ENCODE data around the gene CYTH4.

CYTH4 gene

GRCh38 chr22:37353839-37354238 is 71.5 kb downstream of the CYTH4 start:
- DNase-seq (ENCODE audit: low read depth): no peak
- no peak overlapping the region for H3K4me3 ChIP-seq (ENCODE audit: low read depth, low read length)
- TF ChIP-seq CTCF (IDR thresholded peaks at IDR 0.05; ENCODE audit: low read depth, low read length): no peak
- no peak for TF ChIP-seq POLR2A (IDR thresholded peaks at IDR 0.05; ENCODE audit: extremely low read depth, insufficient read length)
- TF ChIP-seq MYC (IDR thresholded peaks at IDR 0.05; ENCODE audit: low read depth, low read length): no peak
- TF ChIP-seq MAX (IDR thresholded peaks at IDR 0.05; ENCODE audit: low read depth, low read length): no peak

GRCh38 chr22:37354261-37354660 is 72.0 kb downstream of the CYTH4 start:
- no peak overlapping the region for H3K4me3 ChIP-seq (ENCODE audit: low read depth, low read length)
- TF ChIP-seq POLR2A (IDR thresholded peaks at IDR 0.05; ENCODE audit: extremely low read depth, insufficient read length) (no peak), MAX (IDR thresholded peaks at IDR 0.05; ENCODE audit: low read depth, low read length) (no peak), MYC (IDR thresholded peaks at IDR 0.05; ENCODE audit: low read depth, low read length) (no peak), CTCF (IDR thresholded peaks at IDR 0.05; ENCODE audit: low read depth, low read length) (no peak)
- peak; percentile 42 for DNase-seq (ENCODE audit: low read depth)

GRCh38 chr22:37354670-37355069 is 72.4 kb downstream of the CYTH4 start:
- TF ChIP-seq MAX (IDR thresholded peaks at IDR 0.05; ENCODE audit: low read depth, low read length) (no peak), CTCF (IDR thresholded peaks at IDR 0.05; ENCODE audit: low read depth, low read length) (no peak), MYC (IDR thresholded peaks at IDR 0.05; ENCODE audit: low read depth, low read length) (no peak), POLR2A (IDR thresholded peaks at IDR 0.05; ENCODE audit: extremely low read depth, insufficient read length) (no peak)
- peak; percentile 65 for DNase-seq (ENCODE audit: low read depth)
- no peak overlapping the region for H3K4me3 ChIP-seq (ENCODE audit: low read depth, low read length)

GRCh38 chr22:37355174-37355573 is 72.9 kb downstream of the CYTH4 start:
- H3K4me3 ChIP-seq (ENCODE audit: low read depth, low read length): no peak overlapping the region
- no peak for DNase-seq (ENCODE audit: low read depth)
- no peak for TF ChIP-seq POLR2A (IDR thresholded peaks at IDR 0.05; ENCODE audit: extremely low read depth, insufficient read length)
- TF ChIP-seq MAX (IDR thresholded peaks at IDR 0.05; ENCODE audit: low read depth, low read length): no peak
- TF ChIP-seq MYC (IDR thresholded peaks at IDR 0.05; ENCODE audit: low read depth, low read length): no peak
- no peak for TF ChIP-seq CTCF (IDR thresholded peaks at IDR 0.05; ENCODE audit: low read depth, low read length)

- H3K4me3 ChIP-seq (ENCODE audit: low read depth, low read length): no peak overlapping the region
- DNase-seq (ENCODE audit: low read depth): no peak
- TF ChIP-seq CTCF (IDR thresholded peaks at IDR 0.05; ENCODE audit: low read depth, low read length): no peak
- TF ChIP-seq MAX (IDR thresholded peaks at IDR 0.05; ENCODE audit: low read depth, low read length): no peak
- no peak for TF ChIP-seq POLR2A (IDR thresholded peaks at IDR 0.05; ENCODE audit: extremely low read depth, insufficient read length)
- no peak for TF ChIP-seq MYC (IDR thresholded peaks at IDR 0.05; ENCODE audit: low read depth, low read length)
Observed at GRCh38 chr22:37356922-37357321, 74.6 kb downstream of the CYTH4 start.

Measured in NB4 (cell line).